ENCODE data around the gene PPP1R3C. TPM values are rescaled to one million over a fixed set of nuclear protein-coding genes. Genes with fewer than 3 reads are reported as not detected.

The PPP1R3C gene
- total and polyA plus RNA-seq, 4 donors: 69.2 to 288 (median 123) TPM

DNA sequence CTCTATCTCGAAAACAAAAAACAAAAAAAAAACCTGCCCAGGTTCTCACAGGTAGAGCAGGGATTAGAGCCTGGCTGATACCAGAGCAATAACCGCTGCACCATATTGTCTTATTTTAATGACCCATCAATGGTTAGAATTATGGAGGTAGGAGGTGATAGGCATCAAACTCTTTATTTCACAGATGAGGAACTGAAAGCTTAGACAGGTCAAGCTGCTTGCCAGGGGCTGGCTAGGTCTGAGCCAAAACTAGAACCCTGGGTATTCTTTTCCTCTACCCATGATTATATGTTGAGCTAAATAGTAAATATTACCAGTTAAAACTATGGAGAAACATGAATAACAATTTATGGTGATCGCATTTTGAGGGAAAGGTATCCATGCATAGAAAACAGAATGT, 2.0 kb upstream of the PPP1R3C start:
- H3K9me3 ChIP-seq (ENCODE audit: control insufficient read depth, low read length): no peaks in the 10 kb centered on the region
- H3K4me3 ChIP-seq (ENCODE audit: low read length in 2 of 2): no peak overlapping the region
- H3K36me3 ChIP-seq (ENCODE audit: control insufficient read depth in 1 of 2, insufficient read depth in 2 of 2, low read length in 1 of 2): peaks cover under 1 to 7% of the 10 kb centered on the region in 2 donors
- H3K27me3 ChIP-seq (ENCODE audit: control insufficient read depth in 1 of 2, insufficient read depth in 2 of 2, low read length in 1 of 2): no peaks in the 10 kb centered on the region
- no peak for ATAC-seq (ENCODE audit: low FRiP score)
- no peaks in the 10 kb centered on the region for H3K4me1 ChIP-seq (ENCODE audit: control insufficient read depth in 1 of 2, insufficient read depth in 2 of 2, low read length in 2 of 2)
- H3K27ac ChIP-seq (ENCODE audit: low read depth in 1 of 2, low read length in 2 of 2): peak overlapping the region in 1 of 2 donors; percentile 25
- 84 to 86% methylated on average over 3 of the region's 3 CpGs for WGBS, 2 donors
- no peak for DNase-seq
- intact Hi-C loops (cut with DNase I): loop anchor here (2.0 to 10.0 kb wide), 8 partner anchors 48 to 338 kb away; no protein-coding TSS in a partner anchor

- DNase-seq (no peak), ATAC-seq (ENCODE audit: low FRiP score) (no peak)
- no peaks in the 10 kb centered on the region for H3K9me3 ChIP-seq (ENCODE audit: control insufficient read depth, low read length)
- intact Hi-C loops (cut with DNase I): loop anchor here (2.0 to 10.0 kb wide), 6 partner anchors 47 to 337 kb away; no protein-coding TSS in a partner anchor
- H3K4me1 ChIP-seq (ENCODE audit: control insufficient read depth in 1 of 2, insufficient read depth in 2 of 2, low read length in 2 of 2): no peaks in the 10 kb centered on the region
- H3K27ac ChIP-seq (ENCODE audit: low read depth in 1 of 2, low read length in 2 of 2): peak overlapping the region in 1 of 2 donors; percentile 17
- WGBS, 2 donors: 38% methylated on average over 5 of the region's 5 CpGs
- H3K36me3 ChIP-seq (ENCODE audit: control insufficient read depth in 1 of 2, insufficient read depth in 2 of 2, low read length in 1 of 2): peaks cover 3 to 9% of the 10 kb centered on the region in 2 donors
- no peaks in the 10 kb centered on the region for H3K27me3 ChIP-seq (ENCODE audit: control insufficient read depth in 1 of 2, insufficient read depth in 2 of 2, low read length in 1 of 2)
- no peak overlapping the region for H3K4me3 ChIP-seq (ENCODE audit: low read length in 2 of 2)
These were observed 1.4 kb upstream of the PPP1R3C start for GRCh38 chr10:91634246-91634645.

DNA sequence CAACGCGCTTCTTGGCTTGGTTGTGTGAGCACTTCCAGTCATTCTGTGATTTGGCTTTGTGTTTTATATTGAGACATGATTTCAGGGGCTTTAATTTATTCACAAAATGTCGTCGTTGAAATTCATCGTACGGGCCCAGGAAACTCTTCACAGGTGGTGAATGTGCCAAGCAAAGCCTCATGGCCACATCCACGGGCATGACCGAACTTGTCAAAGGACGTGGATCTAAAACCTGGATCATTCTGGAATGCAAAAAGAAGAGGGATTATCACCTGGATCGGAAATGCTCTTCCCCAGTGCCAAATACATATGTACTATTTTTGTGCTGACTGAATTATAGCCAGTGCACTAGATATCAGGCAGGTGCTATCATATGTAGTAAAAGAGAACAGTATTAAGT, 2.2 kb downstream of the PPP1R3C start:
- no peaks in the 10 kb centered on the region for H3K4me1 ChIP-seq (ENCODE audit: control insufficient read depth in 1 of 2, insufficient read depth in 2 of 2, low read length in 2 of 2)
- H3K27me3 ChIP-seq (ENCODE audit: control insufficient read depth in 1 of 2, insufficient read depth in 2 of 2, low read length in 1 of 2): no peaks in the 10 kb centered on the region
- DNase-seq (no peak), ATAC-seq (ENCODE audit: low FRiP score) (no peak)
- H3K36me3 ChIP-seq (ENCODE audit: control insufficient read depth in 1 of 2, insufficient read depth in 2 of 2, low read length in 1 of 2): peaks cover 3 to 14% of the 10 kb centered on the region in 2 donors
- no peaks in the 10 kb centered on the region for H3K9me3 ChIP-seq (ENCODE audit: control insufficient read depth, low read length)
- WGBS, 2 donors: 8% methylated on average over 10 of the region's 10 CpGs
- peak overlapping the region; percentile 98 to 99 for H3K4me3 ChIP-seq (ENCODE audit: low read length in 2 of 2)
- peak overlapping the region in 1 of 2 donors; percentile 74 for H3K27ac ChIP-seq (ENCODE audit: low read depth in 1 of 2, low read length in 2 of 2)
- intact Hi-C loops (cut with DNase I): loop anchor here (5.0 to 10.0 kb wide), 4 partner anchors 43 to 333 kb away; no protein-coding TSS in a partner anchor

- intact Hi-C loops (cut with DNase I): loop anchor here (5.0 to 10.0 kb wide), 5 partner anchors 43 to 333 kb away; no protein-coding TSS in a partner anchor
- no peak for ATAC-seq (ENCODE audit: low FRiP score)
- Histone ChIP-seq H3K27me3 (ENCODE audit: control insufficient read depth in 1 of 2, insufficient read depth in 2 of 2, low read length in 1 of 2) (no peaks in the 10 kb centered on the region), H3K4me3 (ENCODE audit: low read length in 2 of 2) (peak overlapping the region; percentile 98 to 99), H3K36me3 (ENCODE audit: control insufficient read depth in 1 of 2, insufficient read depth in 2 of 2, low read length in 1 of 2) (peaks cover 3 to 18% of the 10 kb centered on the region in 2 donors), H3K4me1 (ENCODE audit: control insufficient read depth in 1 of 2, insufficient read depth in 2 of 2, low read length in 2 of 2) (no peaks in the 10 kb centered on the region), H3K27ac (ENCODE audit: low read depth in 1 of 2, low read length in 2 of 2) (peak overlapping the region; percentile 33 to 74), H3K9me3 (ENCODE audit: control insufficient read depth, low read length) (no peaks in the 10 kb centered on the region)
- 10% methylated on average over 11 of the region's 11 CpGs for WGBS, 2 donors
- DNase-seq: no peak
These were observed 2.9 kb downstream of the PPP1R3C start for GRCh38 chr10:91629715-91630549.

GRCh38 chr10:91628383-91628782, 4.5 kb downstream of the PPP1R3C start:
- 12 to 13% methylated on average over 1 of the region's 1 CpG for WGBS, 2 donors
- ATAC-seq (ENCODE audit: low FRiP score) (no peak), DNase-seq (no peak)
- Histone ChIP-seq H3K4me3 (ENCODE audit: low read length in 2 of 2) (peak overlapping the region; percentile 98 to 99), H3K27me3 (ENCODE audit: control insufficient read depth in 1 of 2, insufficient read depth in 2 of 2, low read length in 1 of 2) (no peaks in the 10 kb centered on the region), H3K9me3 (ENCODE audit: control insufficient read depth, low read length) (no peaks in the 10 kb centered on the region), H3K4me1 (ENCODE audit: control insufficient read depth in 1 of 2, insufficient read depth in 2 of 2, low read length in 2 of 2) (no peaks in the 10 kb centered on the region), H3K27ac (ENCODE audit: low read depth in 1 of 2, low read length in 2 of 2) (no peak overlapping the region), H3K36me3 (ENCODE audit: control insufficient read depth in 1 of 2, insufficient read depth in 2 of 2, low read length in 1 of 2) (peaks cover 7 to 19% of the 10 kb centered on the region in 2 donors)
- intact Hi-C loops (cut with DNase I): loop anchor here in 1 of 2 donors (5.0 kb wide), 1 partner anchor 71 kb away; no protein-coding TSS in a partner anchor

DNA sequence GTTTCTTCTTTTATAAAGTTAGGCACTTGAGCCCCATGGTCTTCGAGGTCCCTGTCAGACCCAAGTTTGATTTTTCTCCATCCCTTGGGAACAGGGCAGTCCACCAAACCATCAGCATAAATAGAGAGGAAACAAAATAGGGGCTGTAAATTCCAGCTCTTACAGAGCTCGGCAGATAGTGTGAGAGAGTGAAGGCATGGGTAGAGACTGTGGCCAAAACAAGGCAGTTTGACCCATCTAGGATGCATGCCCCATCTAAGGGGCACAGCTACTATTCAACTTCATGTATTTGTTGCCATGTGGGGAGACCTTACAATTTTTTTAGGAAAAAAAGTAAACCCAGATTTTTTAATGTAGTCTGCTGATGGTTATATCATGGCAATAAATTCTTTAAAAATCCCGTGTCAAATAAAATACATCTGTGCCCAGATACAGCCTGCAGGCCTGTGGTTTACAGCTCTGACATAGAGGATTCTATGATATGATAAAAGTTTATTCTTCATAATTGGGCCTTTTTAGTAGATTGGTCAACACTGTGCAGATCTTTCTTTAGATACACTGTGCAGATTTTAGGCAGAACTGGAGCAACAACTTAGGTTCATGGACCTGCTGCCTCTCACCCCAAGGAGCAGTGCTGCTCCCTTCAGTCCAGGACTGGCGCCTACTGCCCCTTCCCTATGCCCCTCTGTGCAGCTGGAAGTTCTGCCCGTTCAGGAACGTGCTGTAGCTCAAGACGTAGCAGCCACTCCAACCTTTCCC, 5.3 kb downstream of the PPP1R3C start:
- Histone ChIP-seq H3K9me3 (ENCODE audit: control insufficient read depth, low read length) (no peaks in the 10 kb centered on the region), H3K27ac (ENCODE audit: low read depth in 1 of 2, low read length in 2 of 2) (peak overlapping the region in 1 of 2 donors; percentile 36), H3K27me3 (ENCODE audit: control insufficient read depth in 1 of 2, insufficient read depth in 2 of 2, low read length in 1 of 2) (no peaks in the 10 kb centered on the region), H3K4me3 (ENCODE audit: low read length in 2 of 2) (peak overlapping the region in 1 of 2 donors; percentile 98), H3K4me1 (ENCODE audit: control insufficient read depth in 1 of 2, insufficient read depth in 2 of 2, low read length in 2 of 2) (no peaks in the 10 kb centered on the region), H3K36me3 (ENCODE audit: control insufficient read depth in 1 of 2, insufficient read depth in 2 of 2, low read length in 1 of 2) (peaks cover 7 to 19% of the 10 kb centered on the region in 2 donors)
- WGBS, 2 donors: 15 to 16% methylated on average over 7 of the region's 7 CpGs
- ATAC-seq (ENCODE audit: low FRiP score): peak; percentile 17
- no peak for DNase-seq
- intact Hi-C loops (cut with DNase I): loop anchor here in 1 of 2 donors (5.0 kb wide), 1 partner anchor 70 kb away; no protein-coding TSS in a partner anchor

DNA sequence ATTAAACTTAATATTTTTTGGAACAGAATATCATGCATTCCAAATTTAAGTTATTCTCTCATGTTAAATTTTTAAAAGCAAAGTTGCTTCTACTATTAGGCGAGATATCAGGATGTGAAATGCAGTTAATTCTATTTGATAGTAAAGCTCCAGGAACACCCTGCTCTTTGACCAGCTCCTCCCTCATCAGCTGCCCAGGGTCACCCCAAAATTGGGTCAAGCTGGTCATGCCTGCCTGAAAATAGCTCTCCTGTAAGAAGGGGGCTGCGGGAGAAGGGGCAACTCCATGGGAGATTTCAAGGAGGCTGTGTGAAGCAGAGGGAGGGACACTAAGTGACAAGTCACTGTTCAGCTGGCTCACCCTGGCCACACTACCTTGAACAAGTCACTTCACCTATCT, 5.9 kb downstream of the PPP1R3C start:
- no peak overlapping the region for H3K4me3 ChIP-seq (ENCODE audit: low read length in 2 of 2)
- 66 to 67% methylated on average over 2 of the region's 2 CpGs for WGBS, 2 donors

GRCh38 chr10:91624633-91625032, 8.2 kb downstream of the PPP1R3C start:
- H3K27me3 ChIP-seq (ENCODE audit: control insufficient read depth in 1 of 2, insufficient read depth in 2 of 2, low read length in 1 of 2): no peaks in the 10 kb centered on the region
- H3K27ac ChIP-seq (ENCODE audit: low read depth in 1 of 2, low read length in 2 of 2): no peak overlapping the region

More for the DNA sequence above, 5.9 kb downstream of the PPP1R3C start:
- ATAC-seq (ENCODE audit: low FRiP score): peak; percentile 6
- DNase-seq: no peak
- peak overlapping the region in 1 of 2 donors; percentile 36 for H3K27ac ChIP-seq (ENCODE audit: low read depth in 1 of 2, low read length in 2 of 2)
- H3K4me1 ChIP-seq (ENCODE audit: control insufficient read depth in 1 of 2, insufficient read depth in 2 of 2, low read length in 2 of 2): no peaks in the 10 kb centered on the region
- intact Hi-C loops (cut with DNase I): loop anchor here in 1 of 2 donors (5.0 kb wide), 1 partner anchor 70 kb away; no protein-coding TSS in a partner anchor
- H3K27me3 ChIP-seq (ENCODE audit: control insufficient read depth in 1 of 2, insufficient read depth in 2 of 2, low read length in 1 of 2): no peaks in the 10 kb centered on the region
- peaks cover 7 to 19% of the 10 kb centered on the region in 2 donors for H3K36me3 ChIP-seq (ENCODE audit: control insufficient read depth in 1 of 2, insufficient read depth in 2 of 2, low read length in 1 of 2)
- H3K9me3 ChIP-seq (ENCODE audit: control insufficient read depth, low read length): no peaks in the 10 kb centered on the region

More at GRCh38 chr10:91624633-91625032, 8.2 kb downstream of the PPP1R3C start:
- DNase-seq (no peak), ATAC-seq (ENCODE audit: low FRiP score) (no peak)
- H3K9me3 ChIP-seq (ENCODE audit: control insufficient read depth, low read length): peaks cover 2% of the 10 kb centered on the region
- intact Hi-C loops (cut with DNase I): loop anchor here in 1 of 2 donors (5.0 kb wide), 1 partner anchor 67 kb away; no protein-coding TSS in a partner anchor
- H3K4me3 ChIP-seq (ENCODE audit: low read length in 2 of 2): no peak overlapping the region
- H3K4me1 ChIP-seq (ENCODE audit: control insufficient read depth in 1 of 2, insufficient read depth in 2 of 2, low read length in 2 of 2): no peaks in the 10 kb centered on the region
- H3K36me3 ChIP-seq (ENCODE audit: control insufficient read depth in 1 of 2, insufficient read depth in 2 of 2, low read length in 1 of 2): peaks cover 5 to 12% of the 10 kb centered on the region in 2 donors
